Activated T-helper 1 cell treated with anti-CD3 and anti-CD28 coated beads, Interleukin-12 subunit alpha, Interleukin-12 subunit beta, Interleukin-2, Interleukin-4 antibody, amounts not matched to agents 30 ng/mL and 10 ng/mL and 1 ng/mL, durations not matched to agents 14 hours and 24 hours and 36 hours (primary cell): ENCODE measurements around the gene TBX21. TPM values are rescaled to one million over a fixed set of nuclear protein-coding genes. Genes with fewer than 3 reads are reported as not detected.

Experiments used
- DNase-seq: peaks from one replicate; pipeline ENCODE4 v3.0.0; 2021; ENCODE audit warnings: low spot score
- H3K27ac Mint-ChIP-seq: one replicate; pipeline ENCODE4 v1.8.0; 2021; ENCODE audit warnings: mild to moderate bottlenecking, mixed read lengths
- H3K27me3 Mint-ChIP-seq: one replicate; pipeline ENCODE4 v1.8.0; 2022; ENCODE audit warnings: mild to moderate bottlenecking, moderate library complexity, mixed read lengths; ENCODE audit not compliant: insufficient read depth
- H3K36me3 Mint-ChIP-seq: one replicate; pipeline ENCODE4 v1.8.0; 2021; ENCODE audit warnings: low read depth, mixed read lengths
- H3K4me1 Mint-ChIP-seq: one replicate; pipeline ENCODE4 v1.8.0; 2021; ENCODE audit warnings: low read depth, mixed read lengths
- H3K4me3 Mint-ChIP-seq: one replicate; pipeline ENCODE4 v1.8.0; 2021; ENCODE audit warnings: mild to moderate bottlenecking, moderate library complexity, mixed read lengths
- H3K9me3 Mint-ChIP-seq: one replicate; pipeline ENCODE4 v1.8.0; 2021; ENCODE audit warnings: mixed read lengths
- intact Hi-C: fragments of 100-400 bp; cut with micrococcal nuclease; formaldehyde crosslinking; loops from one replicate; pipeline ENCODE4 v1.15.1; 2024
- total RNA-seq: library from RNA; stranded (reverse); gene quantifications from 2 replicates; pipeline ENCODE4 v1.2.3, GENCODE V29; 2022

Gene TBX21
- total RNA-seq, 1 donor from 2014 or later = 90.8 TPM

GRCh38 chr17:47711366-47712099, 21.5 kb upstream of the TBX21 start:
- Mint-ChIP-seq H3K4me1 (peaks cover 71% of the 10 kb centered on the region), H3K9me3 (no peaks in the 10 kb centered on the region), H3K36me3 (peaks cover 17% of the 10 kb centered on the region), H3K4me3 (no peak overlapping the region), H3K27me3 (no peaks in the 10 kb centered on the region), H3K27ac (peak overlapping the region; percentile 63)
- no peak for DNase-seq
- intact Hi-C loops = no loop called here

DNA sequence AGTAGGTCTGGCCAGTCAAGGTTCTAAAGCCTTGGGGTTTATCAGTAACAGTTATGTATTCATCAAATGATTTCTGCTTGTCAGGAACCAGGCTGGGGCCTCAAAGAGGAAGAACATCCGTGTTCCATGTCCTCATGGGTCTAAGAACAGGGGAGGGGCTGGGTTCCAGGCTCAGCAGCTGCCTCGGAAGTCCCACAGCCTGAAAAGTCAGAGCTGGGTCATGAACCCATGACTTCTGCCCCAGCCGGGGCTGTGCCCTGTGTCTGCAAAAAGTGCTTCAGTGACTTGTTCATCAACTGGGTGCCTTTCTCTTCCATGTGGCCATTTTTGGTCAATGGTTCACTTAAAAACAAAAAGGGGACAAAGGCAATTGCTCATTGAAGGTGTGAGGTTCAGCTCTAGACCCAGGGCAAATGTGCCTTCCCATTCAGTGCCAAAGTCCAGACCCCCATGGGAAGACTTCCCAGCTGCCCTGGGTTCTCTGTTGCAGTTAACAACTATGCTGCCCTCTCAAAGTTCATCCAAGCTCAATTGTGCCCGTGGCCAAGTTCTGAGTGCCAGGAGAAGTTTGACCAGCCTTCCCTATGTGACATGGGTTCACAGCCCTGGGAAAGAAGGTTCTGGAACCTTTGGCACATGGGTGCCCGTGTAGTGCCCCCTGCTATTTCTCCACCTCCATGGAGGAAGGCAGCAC, 20.6 kb upstream of the TBX21 start:
- Mint-ChIP-seq H3K27me3 (no peaks in the 10 kb centered on the region), H3K36me3 (peaks cover 15% of the 10 kb centered on the region), H3K4me1 (peaks cover 71% of the 10 kb centered on the region), H3K4me3 (no peak overlapping the region), H3K9me3 (no peaks in the 10 kb centered on the region), H3K27ac (no peak overlapping the region)
- no peak for DNase-seq
- intact Hi-C loops = no loop called here

- Mint-ChIP-seq H3K27me3 (no peaks in the 10 kb centered on the region), H3K36me3 (peaks cover 15% of the 10 kb centered on the region), H3K9me3 (no peaks in the 10 kb centered on the region), H3K27ac (peak overlapping the region; percentile 53), H3K4me3 (no peak overlapping the region), H3K4me1 (peaks cover 81% of the 10 kb centered on the region)
- no peak for DNase-seq
- intact Hi-C loops = no loop called here
Measured at GRCh38 chr17:47713980-47714700, 18.9 kb upstream of the TBX21 start.

DNA sequence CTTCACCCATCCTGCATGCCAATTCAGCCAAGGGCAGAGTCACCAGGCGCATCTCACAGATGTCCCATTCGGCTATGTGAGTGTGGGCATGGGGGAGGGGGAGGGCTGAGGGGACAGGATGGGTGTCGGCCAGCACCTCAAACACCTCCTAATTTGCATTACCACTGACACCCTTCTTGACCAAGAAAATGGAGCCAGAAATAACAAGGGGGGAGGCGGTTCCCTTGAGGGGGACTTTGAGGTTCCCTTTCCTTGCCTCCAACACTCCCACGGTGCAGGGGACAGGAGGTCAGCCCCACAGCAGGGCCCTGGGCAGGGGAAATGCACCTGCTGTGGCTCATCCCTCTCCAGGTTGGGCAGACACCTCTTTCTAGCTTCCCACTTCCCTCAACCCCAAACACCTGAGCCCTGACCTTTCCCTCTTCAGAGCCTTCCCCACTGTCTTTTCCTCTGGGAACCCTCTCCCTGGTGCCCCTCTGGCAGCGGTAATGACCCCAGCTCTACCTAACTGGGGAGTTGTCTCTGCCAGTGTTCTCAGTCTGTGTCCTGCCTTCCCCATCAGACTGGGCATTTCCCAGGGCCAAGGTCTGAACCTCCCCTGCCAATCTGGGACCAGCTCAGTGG, 18.2 kb upstream of the TBX21 start:
- no peaks in the 10 kb centered on the region for H3K9me3 Mint-ChIP-seq
- peaks cover 9% of the 10 kb centered on the region for H3K36me3 Mint-ChIP-seq
- peaks cover 88% of the 10 kb centered on the region for H3K4me1 Mint-ChIP-seq
- peak overlapping the region; percentile 22 for H3K27ac Mint-ChIP-seq
- intact Hi-C loops = loop anchor here (5.0 kb wide), 1 partner anchor 53 kb away; no protein-coding TSS in a partner anchor
- H3K4me3 Mint-ChIP-seq = peak overlapping the region; percentile 40
- H3K27me3 Mint-ChIP-seq = no peaks in the 10 kb centered on the region
- no peak for DNase-seq

GRCh38 chr17:47715669-47716325, 17.2 kb upstream of the TBX21 start:
- peak overlapping the region; percentile 54 for H3K27ac Mint-ChIP-seq
- peaks cover 91% of the 10 kb centered on the region for H3K4me1 Mint-ChIP-seq
- no peak for DNase-seq
- no peaks in the 10 kb centered on the region for H3K27me3 Mint-ChIP-seq
- intact Hi-C loops = loop anchor here (5.0 kb wide), 1 partner anchor 53 kb away; no protein-coding TSS in a partner anchor
- peak overlapping the region; percentile 40 for H3K4me3 Mint-ChIP-seq
- H3K36me3 Mint-ChIP-seq = peaks cover 3% of the 10 kb centered on the region
- no peaks in the 10 kb centered on the region for H3K9me3 Mint-ChIP-seq

- no peaks in the 10 kb centered on the region for H3K9me3 Mint-ChIP-seq
- H3K4me1 Mint-ChIP-seq = peaks cover 96% of the 10 kb centered on the region
- H3K27me3 Mint-ChIP-seq = no peaks in the 10 kb centered on the region
- H3K27ac Mint-ChIP-seq = peak overlapping the region; percentile 72
- intact Hi-C loops = loop anchor here (5.0 kb wide), 1 partner anchor 54 kb away; no protein-coding TSS in a partner anchor
- no peak for DNase-seq
- no peaks in the 10 kb centered on the region for H3K36me3 Mint-ChIP-seq
- peak overlapping the region; percentile 43 for H3K4me3 Mint-ChIP-seq
Measured at GRCh38 chr17:47716375-47716774, 16.7 kb upstream of the TBX21 start.

DNA sequence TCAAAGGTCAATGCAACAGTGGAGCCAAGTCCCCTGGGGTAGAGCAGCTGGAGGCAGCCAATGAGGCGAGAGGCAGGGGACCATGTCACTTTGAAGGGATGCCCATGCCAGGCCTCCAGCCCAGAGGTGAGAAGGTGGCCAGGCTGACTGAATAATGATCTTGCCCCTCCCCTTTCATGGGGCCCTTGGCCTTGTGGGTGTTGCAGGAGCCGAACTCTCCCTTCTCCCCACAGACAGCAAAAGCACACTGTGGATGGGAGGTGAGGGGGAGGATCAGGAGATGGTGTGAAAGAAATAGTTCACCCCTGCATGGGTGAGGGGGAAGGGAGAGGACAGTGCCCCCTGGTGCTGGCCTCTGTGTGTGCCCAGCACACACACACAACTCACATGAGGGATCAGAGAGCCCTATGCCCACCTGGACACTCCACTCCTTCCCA, 15.8 kb upstream of the TBX21 start:
- DNase-seq = no peak
- H3K4me3 Mint-ChIP-seq = peak overlapping the region; percentile 69
- intact Hi-C loops = loop anchor here (5.0 kb wide), 1 partner anchor 55 kb away; no protein-coding TSS in a partner anchor

GRCh38 chr17:47717979-47718621, 14.9 kb upstream of the TBX21 start:
- H3K9me3 Mint-ChIP-seq = no peaks in the 10 kb centered on the region
- H3K36me3 Mint-ChIP-seq = no peaks in the 10 kb centered on the region
- intact Hi-C loops = loop anchor here (5.0 kb wide), 1 partner anchor 56 kb away; no protein-coding TSS in a partner anchor
- H3K4me1 Mint-ChIP-seq = peaks cover 96% of the 10 kb centered on the region
- H3K27me3 Mint-ChIP-seq = no peaks in the 10 kb centered on the region
- peak overlapping the region; percentile 69 for H3K4me3 Mint-ChIP-seq
- peak overlapping the region; percentile 95 for H3K27ac Mint-ChIP-seq
- DNase-seq = no peak

More for the DNA sequence above, 15.8 kb upstream of the TBX21 start:
- Mint-ChIP-seq H3K9me3 (no peaks in the 10 kb centered on the region), H3K27ac (peak overlapping the region; percentile 95), H3K27me3 (no peaks in the 10 kb centered on the region), H3K4me1 (peaks cover 97% of the 10 kb centered on the region), H3K36me3 (no peaks in the 10 kb centered on the region)

GRCh38 chr17:47718634-47719405, 14.2 kb upstream of the TBX21 start:
- H3K27me3 Mint-ChIP-seq = no peaks in the 10 kb centered on the region
- DNase-seq = no peak
- H3K4me3 Mint-ChIP-seq = peak overlapping the region; percentile 69
- peaks cover 89% of the 10 kb centered on the region for H3K4me1 Mint-ChIP-seq
- H3K27ac Mint-ChIP-seq = peak overlapping the region; percentile 95
- no peaks in the 10 kb centered on the region for H3K36me3 Mint-ChIP-seq
- intact Hi-C loops = loop anchor here (5.0 kb wide), 1 partner anchor 57 kb away; no protein-coding TSS in a partner anchor
- H3K9me3 Mint-ChIP-seq = no peaks in the 10 kb centered on the region

- H3K4me1 Mint-ChIP-seq = peaks cover 83% of the 10 kb centered on the region
Measured at GRCh38 chr17:47719411-47720152, 13.5 kb upstream of the TBX21 start.

More at GRCh38 chr17:47719411-47720152, 13.5 kb upstream of the TBX21 start:
- Mint-ChIP-seq H3K36me3 (no peaks in the 10 kb centered on the region), H3K9me3 (no peaks in the 10 kb centered on the region), H3K27me3 (no peaks in the 10 kb centered on the region), H3K27ac (peak overlapping the region; percentile 95), H3K4me3 (peak overlapping the region; percentile 70)
- peak; percentile 66 for DNase-seq
- intact Hi-C loops = loop anchor here (2.0 to 5.0 kb wide), 3 partner anchors 57 to 223 kb away; partner anchors contain the start of genes KPNB1 and PNPO
